Neural progenitor cell (in vitro differentiated cells): ENCODE data around the gene XYLT1.

Source experiments
- CTCF ChIP-seq: fragments of 200-600 bp; sonication (generic); IDR thresholded peaks from 2 replicates; pipeline ENCODE4 v1.5.1; 2017; ENCODE audit warnings: antibody characterized with exemption, mild to moderate bottlenecking
- EZH2 ChIP-seq: fragments of 200-600 bp; sonication (generic); IDR thresholded peaks from 2 replicates; pipeline ENCODE4 v1.6.1; 2017; ENCODE audit warnings: antibody characterized with exemption, mild to moderate bottlenecking, moderate library complexity
- EZH2phosphoT487 ChIP-seq: fragments of 200-600 bp; sonication (generic); IDR thresholded peaks from 2 replicates; pipeline ENCODE4 v1.6.1; 2017; ENCODE audit warnings: antibody characterized with exemption

GRCh38 chr16:17212606-17213005 lies 258.2 kb downstream of the XYLT1 start:
- TF ChIP-seq EZH2phosphoT487 (no peak), CTCF (no peak), EZH2 (no peak)
